HG02885 (cell line): Measurements from ENCODE around the gene JAG1.

ENCODE experiments used
- ATAC-seq: cut with Tn5 transposase; IDR thresholded peaks from one replicate; pipeline ENCODE4 v1.9.1; 2021; ENCODE audit warnings: mild to moderate bottlenecking; ENCODE audit not compliant: unreplicated experiment, poor library complexity

The JAG1 gene

GRCh38 chr20:10673842-10674683 is at the start of gene JAG1:
JAG1 (minus strand) TSS chr20:10673999; CDS start chr20:10673530, 469 bp downstream.
- peak; percentile 59 for ATAC-seq

- no peak for ATAC-seq
Measured at GRCh38 chr20:10721976-10722375, 48.2 kb upstream of the JAG1 start.

- ATAC-seq = no peak
Measured at GRCh38 chr20:10721137-10721896, 47.5 kb upstream of the JAG1 start.

GRCh38 chr20:10720565-10720964 is 46.8 kb upstream of the JAG1 start:
- ATAC-seq = no peak

- ATAC-seq = no peak
Measured at GRCh38 chr20:10719740-10720385, 46.1 kb upstream of the JAG1 start.

GRCh38 chr20:10718661-10719060 is 44.9 kb upstream of the JAG1 start:
- ATAC-seq = no peak

- no peak for ATAC-seq
Measured at GRCh38 chr20:10716855-10717254, 43.1 kb upstream of the JAG1 start.

GRCh38 chr20:10715035-10715434 is 41.2 kb upstream of the JAG1 start:
- ATAC-seq = no peak

GRCh38 chr20:10714236-10714975 is 40.6 kb upstream of the JAG1 start:
- no peak for ATAC-seq

GRCh38 chr20:10713161-10713560 is 39.4 kb upstream of the JAG1 start:
- ATAC-seq = no peak

GRCh38 chr20:10711903-10712451 is 38.2 kb upstream of the JAG1 start:
- no peak for ATAC-seq

- no peak for ATAC-seq
Measured at GRCh38 chr20:10710991-10711775, 37.4 kb upstream of the JAG1 start.

GRCh38 chr20:10709916-10710315 is 36.1 kb upstream of the JAG1 start:
- no peak for ATAC-seq

GRCh38 chr20:10708351-10709185 is 34.8 kb upstream of the JAG1 start:
- no peak for ATAC-seq

- no peak for ATAC-seq
Measured at GRCh38 chr20:10707791-10708190, 34.0 kb upstream of the JAG1 start.

GRCh38 chr20:10707068-10707467 is 33.3 kb upstream of the JAG1 start:
- no peak for ATAC-seq

GRCh38 chr20:10706460-10706811 is 32.6 kb upstream of the JAG1 start:
- ATAC-seq = no peak

- ATAC-seq = no peak
Measured at GRCh38 chr20:10705801-10706459, 32.1 kb upstream of the JAG1 start.
